ENCODE measurements around the gene FZD1.

- TF ChIP-seq CTCF (IDR thresholded peaks at IDR 0.05; ENCODE audit: borderline replicate concordance, extremely low read depth, low read length, poor library complexity, severe bottlenecking) (no peak), EZH2 (IDR thresholded peaks at IDR 0.05; ENCODE audit: borderline replicate concordance, low read depth, low read length, severe bottlenecking) (no peak)
Measured at GRCh38 chr7:91266689-91267090, 2.5 kb downstream of the FZD1 start.
